Bronchial epithelial cell (primary cell): ENCODE data around the gene XG. TPM values are rescaled to one million over a fixed set of nuclear protein-coding genes. Genes with fewer than 3 reads are reported as not detected.

Source experiments
- DNase-seq: peaks from one replicate; pipeline ENCODE4 v3.0.0-alpha.2; 2010; ENCODE audit warnings: low read depth
- FAIRE-seq: peaks from 2 replicates; lab custom pipeline; 2011; peaks lifted over from hg19 to GRCh38; lab: Jason Lieb, UNC
- H3K27me3 ChIP-seq: 2 replicates; pipeline ENCODE4 v1.5.1; 2011; ENCODE audit warnings: low read length; ENCODE audit not compliant: control insufficient read depth, insufficient read depth
- H3K36me3 ChIP-seq: 2 replicates; pipeline ENCODE4 v1.5.1; 2011; ENCODE audit warnings: low read length; ENCODE audit not compliant: control insufficient read depth, insufficient read depth
- H3K4me3 ChIP-seq: 2 replicates; pipeline ENCODE4 v1.5.1; 2011; ENCODE audit warnings: mild to moderate bottlenecking, low read depth, low read length, control low read depth
- CTCF ChIP-seq: IDR thresholded peaks from 2 replicates; pipeline ENCODE4 v1.5.1; 2011; ENCODE audit warnings: mild to moderate bottlenecking, moderate library complexity, low read length, control low read depth, inconsistent platforms; ENCODE audit not compliant: insufficient read depth, severe bottlenecking
- total RNA-seq: library from RNA; depleted of rRNA; stranded (reverse); fragments of >200 nt; gene quantifications from 2 replicates; pipeline ENCODE4 v1.2.1, GENCODE V29; 2014

Gene XG
- total RNA-seq, 1 donor from 2014 or later = 0.26 TPM

GRCh38 chrX:2828344-2828958, 76.6 kb downstream of the XG start, which contains the start of gene GYG2:
Gene GYG2 (plus strand): TSS chrX:2828930. CDS start chrX:2830189, 1,259 bp downstream.
- DNase-seq (no peak), FAIRE-seq (no peak)
- peak within 1 kb of the TSS; percentile 8 for H3K4me3 ChIP-seq
- no peak for TF ChIP-seq CTCF
- H3K36me3 ChIP-seq = no peaks in the 10 kb centered on the region
- H3K27me3 ChIP-seq = peaks cover 2% of the 10 kb centered on the region

- no peak for FAIRE-seq
- H3K36me3 ChIP-seq = no peaks in the 10 kb centered on the region
- no peak for TF ChIP-seq CTCF
- no peak for DNase-seq
- H3K4me3 ChIP-seq = peak overlapping the region; percentile 8
- H3K27me3 ChIP-seq = peaks cover 2% of the 10 kb centered on the region
Observed at GRCh38 chrX:2828959-2829411, 77.1 kb downstream of the XG start.

GRCh38 chrX:2829469-2830246, 77.8 kb downstream of the XG start:
- FAIRE-seq (no peak), DNase-seq (no peak)
- Histone ChIP-seq H3K36me3 (no peaks in the 10 kb centered on the region), H3K4me3 (no peak overlapping the region), H3K27me3 (peaks cover 2% of the 10 kb centered on the region)
- no peak for TF ChIP-seq CTCF

- no peak for DNase-seq
Observed at GRCh38 chrX:2831471-2832228, 79.8 kb downstream of the XG start.

GRCh38 chrX:2837961-2838360, 86.1 kb downstream of the XG start:
- Histone ChIP-seq H3K36me3 (no peaks in the 10 kb centered on the region), H3K27me3 (no peaks in the 10 kb centered on the region), H3K4me3 (no peak overlapping the region)
- FAIRE-seq (no peak), DNase-seq (no peak)
- TF ChIP-seq CTCF = no peak

More at GRCh38 chrX:2831471-2832228, 79.8 kb downstream of the XG start:
- no peak for FAIRE-seq
- Histone ChIP-seq H3K36me3 (no peaks in the 10 kb centered on the region), H3K4me3 (no peak overlapping the region), H3K27me3 (peaks cover 2% of the 10 kb centered on the region)
- TF ChIP-seq CTCF = no peak
